ENCODE measurements around the gene ADAMTS19. TPM values are rescaled to one million over a fixed set of nuclear protein-coding genes. Genes with fewer than 3 reads are reported as not detected.

Gene ADAMTS19
- total RNA-seq, 1 experiment from 2014 or later = 2.5 TPM

GRCh38 chr5:129431406-129431805 is 28.7 kb upstream of the ADAMTS19 start:
- no peak overlapping the region for H3K27ac ChIP-seq (ENCODE audit: low read length)
- no peaks in the 10 kb centered on the region for H3K79me2 ChIP-seq (ENCODE audit: low read length)
- H3K36me3 ChIP-seq (ENCODE audit: insufficient read depth, low read length) = no peaks in the 10 kb centered on the region
- no peaks in the 10 kb centered on the region for H3K9me3 ChIP-seq (ENCODE audit: low read length)
- DNase-seq = no peak
- H3K27me3 ChIP-seq (ENCODE audit: low read length) = no peaks in the 10 kb centered on the region
- no peak overlapping the region for H3K4me2 ChIP-seq (ENCODE audit: low read depth, low read length, poor library complexity, severe bottlenecking)
- H4K20me1 ChIP-seq (ENCODE audit: insufficient read depth, low read depth, low read length) = no peaks in the 10 kb centered on the region
- no peak overlapping the region for H3K4me3 ChIP-seq (ENCODE audit: low read length)
- H3K9ac ChIP-seq (ENCODE audit: low read length) = no peak overlapping the region
- H3K9me2 ChIP-seq (replicated peaks; ENCODE audit: insufficient read depth, low read length) = no peaks in the 10 kb centered on the region
- peaks cover 5% of the 10 kb centered on the region for H3K4me1 ChIP-seq (ENCODE audit: low read length)
- no peak overlapping the region for H2AFZ ChIP-seq (ENCODE audit: low read length)

- H3K4me1 ChIP-seq (ENCODE audit: low read length) = peaks cover 47% of the 10 kb centered on the region
- no peak overlapping the region for H2AFZ ChIP-seq (ENCODE audit: low read length)
- H3K27me3 ChIP-seq (ENCODE audit: low read length) = no peaks in the 10 kb centered on the region
- H3K27ac ChIP-seq (ENCODE audit: low read length) = peak overlapping the region; percentile 87
- H3K4me2 ChIP-seq (ENCODE audit: low read depth, low read length, poor library complexity, severe bottlenecking) = no peak overlapping the region
- H3K9me2 ChIP-seq (replicated peaks; ENCODE audit: insufficient read depth, low read length) = no peaks in the 10 kb centered on the region
- H3K79me2 ChIP-seq (ENCODE audit: low read length) = no peaks in the 10 kb centered on the region
- H3K9me3 ChIP-seq (ENCODE audit: low read length) = no peaks in the 10 kb centered on the region
- DNase-seq = no peak
- H3K9ac ChIP-seq (ENCODE audit: low read length) = peak overlapping the region; percentile 31; the same call in 1 of the 2 replicates
- no peaks in the 10 kb centered on the region for H3K36me3 ChIP-seq (ENCODE audit: insufficient read depth, low read length)
- no peak overlapping the region for H3K4me3 ChIP-seq (ENCODE audit: low read length)
- H4K20me1 ChIP-seq (ENCODE audit: insufficient read depth, low read depth, low read length) = no peaks in the 10 kb centered on the region
These were observed 21.8 kb upstream of the ADAMTS19 start for GRCh38 chr5:129438322-129438721.

GRCh38 chr5:129440424-129440823 is 19.7 kb upstream of the ADAMTS19 start:
- Histone ChIP-seq H3K4me1 (ENCODE audit: low read length) (peaks cover 53% of the 10 kb centered on the region), H4K20me1 (ENCODE audit: insufficient read depth, low read depth, low read length) (no peaks in the 10 kb centered on the region), H3K4me2 (ENCODE audit: low read depth, low read length, poor library complexity, severe bottlenecking) (peak overlapping the region; percentile 46), H3K9me3 (ENCODE audit: low read length) (no peaks in the 10 kb centered on the region), H3K36me3 (ENCODE audit: insufficient read depth, low read length) (no peaks in the 10 kb centered on the region), H3K27me3 (ENCODE audit: low read length) (no peaks in the 10 kb centered on the region), H3K79me2 (ENCODE audit: low read length) (no peaks in the 10 kb centered on the region), H2AFZ (ENCODE audit: low read length) (no peak overlapping the region), H3K9me2 (replicated peaks; ENCODE audit: insufficient read depth, low read length) (no peaks in the 10 kb centered on the region), H3K4me3 (ENCODE audit: low read length) (peak overlapping the region; percentile 48; the same call in 1 of the 2 replicates), H3K27ac (ENCODE audit: low read length) (peak overlapping the region; percentile 87), H3K9ac (ENCODE audit: low read length) (peak overlapping the region; percentile 45)
- DNase-seq = no peak

- Histone ChIP-seq H3K27ac (ENCODE audit: low read length) (peak overlapping the region; percentile 87; the same call in 1 of the 2 replicates), H3K4me2 (ENCODE audit: low read depth, low read length, poor library complexity, severe bottlenecking) (no peak overlapping the region), H4K20me1 (ENCODE audit: insufficient read depth, low read depth, low read length) (no peaks in the 10 kb centered on the region), H3K9me3 (ENCODE audit: low read length) (no peaks in the 10 kb centered on the region), H3K9ac (ENCODE audit: low read length) (no peak overlapping the region), H3K4me1 (ENCODE audit: low read length) (peaks cover 55% of the 10 kb centered on the region), H3K27me3 (ENCODE audit: low read length) (no peaks in the 10 kb centered on the region), H3K4me3 (ENCODE audit: low read length) (no peak overlapping the region), H3K79me2 (ENCODE audit: low read length) (no peaks in the 10 kb centered on the region), H3K9me2 (replicated peaks; ENCODE audit: insufficient read depth, low read length) (no peaks in the 10 kb centered on the region), H3K36me3 (ENCODE audit: insufficient read depth, low read length) (no peaks in the 10 kb centered on the region), H2AFZ (ENCODE audit: low read length) (no peak overlapping the region)
- no peak for DNase-seq
These were observed 19.0 kb upstream of the ADAMTS19 start for GRCh38 chr5:129441096-129441495.

GRCh38 chr5:129445379-129445778 is 14.7 kb upstream of the ADAMTS19 start:
- no peaks in the 10 kb centered on the region for H3K9me3 ChIP-seq (ENCODE audit: low read length)
- H3K9me2 ChIP-seq (replicated peaks; ENCODE audit: insufficient read depth, low read length) = 0 out of 2 replicates have a peak, but pooled peaks cover 3% of the 10 kb centered on the region
- H3K9ac ChIP-seq (ENCODE audit: low read length) = no peak overlapping the region
- no peak overlapping the region for H3K4me3 ChIP-seq (ENCODE audit: low read length)
- H3K27ac ChIP-seq (ENCODE audit: low read length) = no peak overlapping the region
- no peaks in the 10 kb centered on the region for H3K36me3 ChIP-seq (ENCODE audit: insufficient read depth, low read length)
- H4K20me1 ChIP-seq (ENCODE audit: insufficient read depth, low read depth, low read length) = no peaks in the 10 kb centered on the region
- peak; percentile 45 for DNase-seq
- H2AFZ ChIP-seq (ENCODE audit: low read length) = no peak overlapping the region
- no peak overlapping the region for H3K4me2 ChIP-seq (ENCODE audit: low read depth, low read length, poor library complexity, severe bottlenecking)
- H3K4me1 ChIP-seq (ENCODE audit: low read length) = peaks cover 24% of the 10 kb centered on the region
- no peaks in the 10 kb centered on the region for H3K27me3 ChIP-seq (ENCODE audit: low read length)
- no peaks in the 10 kb centered on the region for H3K79me2 ChIP-seq (ENCODE audit: low read length)

- no peak overlapping the region for H3K4me2 ChIP-seq (ENCODE audit: low read depth, low read length, poor library complexity, severe bottlenecking)
- no peaks in the 10 kb centered on the region for H4K20me1 ChIP-seq (ENCODE audit: insufficient read depth, low read depth, low read length)
- 0 out of 2 replicates have a peak, but pooled peaks cover 3% of the 10 kb centered on the region for H3K9me2 ChIP-seq (replicated peaks; ENCODE audit: insufficient read depth, low read length)
- peaks cover 13% of the 10 kb centered on the region; the same call in 1 of the 2 replicates for H3K4me1 ChIP-seq (ENCODE audit: low read length)
- H3K27ac ChIP-seq (ENCODE audit: low read length) = no peak overlapping the region
- H3K27me3 ChIP-seq (ENCODE audit: low read length) = no peaks in the 10 kb centered on the region
- H3K79me2 ChIP-seq (ENCODE audit: low read length) = no peaks in the 10 kb centered on the region
- H3K9ac ChIP-seq (ENCODE audit: low read length) = no peak overlapping the region
- no peaks in the 10 kb centered on the region for H3K9me3 ChIP-seq (ENCODE audit: low read length)
- H3K4me3 ChIP-seq (ENCODE audit: low read length) = no peak overlapping the region
- H3K36me3 ChIP-seq (ENCODE audit: insufficient read depth, low read length) = no peaks in the 10 kb centered on the region
- H2AFZ ChIP-seq (ENCODE audit: low read length) = peak overlapping the region; percentile 76; the same call in 1 of the 2 replicates
- no peak for DNase-seq
These were observed 12.1 kb upstream of the ADAMTS19 start for GRCh38 chr5:129447968-129448367.

- no peak overlapping the region for H3K4me3 ChIP-seq (ENCODE audit: low read length)
- no peak overlapping the region for H3K4me2 ChIP-seq (ENCODE audit: low read depth, low read length, poor library complexity, severe bottlenecking)
- no peaks in the 10 kb centered on the region for H4K20me1 ChIP-seq (ENCODE audit: insufficient read depth, low read depth, low read length)
- H3K27me3 ChIP-seq (ENCODE audit: low read length) = no peaks in the 10 kb centered on the region
- H3K79me2 ChIP-seq (ENCODE audit: low read length) = no peaks in the 10 kb centered on the region
- 0 out of 2 replicates have a peak, but pooled peaks cover 3% of the 10 kb centered on the region for H3K9me2 ChIP-seq (replicated peaks; ENCODE audit: insufficient read depth, low read length)
- no peak overlapping the region for H3K9ac ChIP-seq (ENCODE audit: low read length)
- no peaks in the 10 kb centered on the region for H3K36me3 ChIP-seq (ENCODE audit: insufficient read depth, low read length)
- no peak for DNase-seq
- no peaks in the 10 kb centered on the region for H3K9me3 ChIP-seq (ENCODE audit: low read length)
- no peak overlapping the region for H3K27ac ChIP-seq (ENCODE audit: low read length)
- H2AFZ ChIP-seq (ENCODE audit: low read length) = no peak overlapping the region
- H3K4me1 ChIP-seq (ENCODE audit: low read length) = peaks cover 10% of the 10 kb centered on the region; the same call in 1 of the 2 replicates
These were observed 11.4 kb upstream of the ADAMTS19 start for GRCh38 chr5:129448654-129449053.

GRCh38 chr5:129454461-129454860 is 5.6 kb upstream of the ADAMTS19 start:
- H3K4me3 ChIP-seq (ENCODE audit: low read length) = no peak overlapping the region
- no peak overlapping the region for H2AFZ ChIP-seq (ENCODE audit: low read length)
- no peak for DNase-seq
- H3K79me2 ChIP-seq (ENCODE audit: low read length) = no peaks in the 10 kb centered on the region
- H3K4me2 ChIP-seq (ENCODE audit: low read depth, low read length, poor library complexity, severe bottlenecking) = no peak overlapping the region
- H3K9me3 ChIP-seq (ENCODE audit: low read length) = no peaks in the 10 kb centered on the region
- H3K27me3 ChIP-seq (ENCODE audit: low read length) = no peaks in the 10 kb centered on the region
- H3K9ac ChIP-seq (ENCODE audit: low read length) = no peak overlapping the region
- H3K36me3 ChIP-seq (ENCODE audit: insufficient read depth, low read length) = no peaks in the 10 kb centered on the region
- no peaks in the 10 kb centered on the region for H4K20me1 ChIP-seq (ENCODE audit: insufficient read depth, low read depth, low read length)
- H3K27ac ChIP-seq (ENCODE audit: low read length) = no peak overlapping the region
- H3K9me2 ChIP-seq (replicated peaks; ENCODE audit: insufficient read depth, low read length) = 0 out of 2 replicates have a peak, but pooled peaks cover under 1% of the 10 kb centered on the region
- peaks cover 25% of the 10 kb centered on the region for H3K4me1 ChIP-seq (ENCODE audit: low read length)

GRCh38 chr5:129459450-129459776 is 685 bp upstream of the ADAMTS19 start:
- no peak overlapping the region for H3K9ac ChIP-seq (ENCODE audit: low read length)
- H3K36me3 ChIP-seq (ENCODE audit: insufficient read depth, low read length) = no peaks in the 10 kb centered on the region
- DNase-seq = no peak
- H3K4me3 ChIP-seq (ENCODE audit: low read length) = no peak overlapping the region
- H3K27me3 ChIP-seq (ENCODE audit: low read length) = no peaks in the 10 kb centered on the region
- H2AFZ ChIP-seq (ENCODE audit: low read length) = no peak overlapping the region
- H3K27ac ChIP-seq (ENCODE audit: low read length) = no peak overlapping the region
- H4K20me1 ChIP-seq (ENCODE audit: insufficient read depth, low read depth, low read length) = no peaks in the 10 kb centered on the region
- H3K9me3 ChIP-seq (ENCODE audit: low read length) = no peaks in the 10 kb centered on the region
- H3K4me1 ChIP-seq (ENCODE audit: low read length) = peaks cover 36% of the 10 kb centered on the region
- H3K9me2 ChIP-seq (replicated peaks; ENCODE audit: insufficient read depth, low read length) = no peaks in the 10 kb centered on the region
- no peak overlapping the region for H3K4me2 ChIP-seq (ENCODE audit: low read depth, low read length, poor library complexity, severe bottlenecking)
- H3K79me2 ChIP-seq (ENCODE audit: low read length) = no peaks in the 10 kb centered on the region

Data from Karpas-422 (cell line).